SK-N-SH treated with all-trans-retinoic acid at 6 μM for 48 hours (cell line): Measurements from ENCODE around the gene PAXIP1.

ENCODE experiments used
- ATAC-seq: fragments of 200-7000 bp; cut with Tn5 transposase; 3 replicates; pipeline ENCODE4 v1.9.1; 2020; ENCODE audit warnings: mild to moderate bottlenecking, moderate library complexity
- BACH2 ChIP-seq: fragments of 250-450 bp; sonication (Bioruptor Pico); IDR thresholded peaks from 2 replicates; pipeline ENCODE4 v1.9.0; 2021; ENCODE audit warnings: mild to moderate bottlenecking, borderline replicate concordance
- CREB5 ChIP-seq: fragments of 250-450 bp; sonication (Bioruptor Pico); IDR thresholded peaks from 2 replicates; pipeline ENCODE4 v1.5.1; 2020; ENCODE audit warnings: low read depth, mild to moderate bottlenecking, moderate library complexity
- CSDC2 ChIP-seq: fragments of 250-450 bp; sonication (Bioruptor Pico); IDR thresholded peaks from 2 replicates; pipeline ENCODE4 v1.5.0; 2020; ENCODE audit warnings: mild to moderate bottlenecking, moderate library complexity
- CSRNP3 ChIP-seq: fragments of 250-450 bp; sonication (Bioruptor Pico); IDR thresholded peaks from 2 replicates; pipeline ENCODE4 v1.5.1; 2021; ENCODE audit warnings: mild to moderate bottlenecking, moderate library complexity
- ESRRG ChIP-seq: fragments of 250-450 bp; sonication (Bioruptor Pico); IDR thresholded peaks from 2 replicates; pipeline ENCODE4 v1.6.1; 2021; ENCODE audit warnings: mild to moderate bottlenecking
- GLIS3 ChIP-seq: fragments of 250-450 bp; sonication (Bioruptor Pico); IDR thresholded peaks from 2 replicates; pipeline ENCODE4 v1.5.0; 2020; ENCODE audit warnings: mild to moderate bottlenecking, moderate library complexity
- ISL1 ChIP-seq: fragments of 250-450 bp; sonication (Bioruptor Pico); IDR thresholded peaks from 2 replicates; pipeline ENCODE4 v2.1.2; 2022; ENCODE audit warnings: mild to moderate bottlenecking, moderate library complexity
- OSR1 ChIP-seq: fragments of 250-450 bp; sonication (Bioruptor Pico); IDR thresholded peaks from 2 replicates; pipeline ENCODE4 v1.8.0; 2022; ENCODE audit warnings: moderate library complexity, mild to moderate bottlenecking, inconsistent platforms
- PATZ1 ChIP-seq: fragments of 250-450 bp; sonication (Bioruptor Pico); IDR thresholded peaks from 2 replicates; pipeline ENCODE4 v1.8.0; 2020; ENCODE audit warnings: mild to moderate bottlenecking, moderate library complexity, borderline replicate concordance
- POU6F1 ChIP-seq: fragments of 250-450 bp; sonication (Bioruptor Pico); IDR thresholded peaks from 2 replicates; pipeline ENCODE4 v1.8.0; 2021; ENCODE audit warnings: low read depth, mild to moderate bottlenecking, moderate library complexity, borderline replicate concordance
- PPARA ChIP-seq: fragments of 250-450 bp; sonication (Bioruptor Pico); IDR thresholded peaks from 2 replicates; pipeline ENCODE4 v1.5.0; 2020; ENCODE audit warnings: mild to moderate bottlenecking, borderline replicate concordance
- SNAI2 ChIP-seq: fragments of 250-450 bp; sonication (Bioruptor Pico); IDR thresholded peaks from 2 replicates; pipeline ENCODE4 v1.5.0; 2020; ENCODE audit warnings: mild to moderate bottlenecking, moderate library complexity
- TCF4 ChIP-seq: fragments of 250-450 bp; sonication (Bioruptor Pico); IDR thresholded peaks from 2 replicates; pipeline ENCODE4 v1.8.0; 2021; ENCODE audit warnings: mild to moderate bottlenecking, moderate library complexity, borderline replicate concordance
- TOX ChIP-seq: fragments of 250-450 bp; sonication (Bioruptor Pico); IDR thresholded peaks from 2 replicates; pipeline ENCODE4 v1.8.0; 2021; ENCODE audit warnings: mild to moderate bottlenecking, moderate library complexity, borderline replicate concordance
- TSHZ2 ChIP-seq: fragments of 250-450 bp; sonication (Bioruptor Pico); IDR thresholded peaks from 2 replicates; pipeline ENCODE4 v1.5.0; 2020; ENCODE audit warnings: mild to moderate bottlenecking, moderate library complexity
- ZC3H10 ChIP-seq: fragments of 250-450 bp; sonication (Bioruptor Pico); IDR thresholded peaks from 2 replicates; pipeline ENCODE4 v1.5.1; 2021; ENCODE audit warnings: mild to moderate bottlenecking, moderate library complexity
- ZFP3 ChIP-seq: fragments of 250-450 bp; sonication (Bioruptor Pico); IDR thresholded peaks from 2 replicates; pipeline ENCODE4 v1.5.0; 2020; ENCODE audit warnings: mild to moderate bottlenecking, moderate library complexity
- ZFP30 ChIP-seq: fragments of 450-650 bp; formaldehyde crosslinking; IDR thresholded peaks from 2 replicates; pipeline ENCODE4 v1.5.0; 2022; ENCODE audit warnings: mild to moderate bottlenecking, moderate library complexity
- ZNF565 ChIP-seq: fragments of 450-650 bp; formaldehyde crosslinking; conservative IDR thresholded peaks from 2 replicates; pipeline ENCODE4 v1.5.0; 2020; ENCODE audit warnings: low read depth, mild to moderate bottlenecking, moderate library complexity
- ZNF70 ChIP-seq: fragments of 450-650 bp; formaldehyde crosslinking; IDR thresholded peaks from 2 replicates; pipeline ENCODE4 v1.5.0; 2020; ENCODE audit warnings: mild to moderate bottlenecking, moderate library complexity
- ZNF8 ChIP-seq: fragments of 450-650 bp; formaldehyde crosslinking; IDR thresholded peaks from 2 replicates; pipeline ENCODE4 v1.5.0; 2020; ENCODE audit warnings: mild to moderate bottlenecking, moderate library complexity

Gene PAXIP1

GRCh38 chr7:154898973-154899855, 103.7 kb downstream of the PAXIP1 start:
- no peak for ATAC-seq
- TF ChIP-seq TCF4 (CRISPR knock-in tag) (no peak), ZNF8 (CRISPR knock-in tag) (no peak), CSRNP3 (CRISPR knock-in tag) (no peak), PPARA (CRISPR knock-in tag) (no peak), ZC3H10 (CRISPR knock-in tag) (no peak), ZFP3 (CRISPR knock-in tag) (no peak), PATZ1 (CRISPR knock-in tag) (no peak), SNAI2 (CRISPR knock-in tag) (no peak), CSDC2 (CRISPR knock-in tag) (no peak), CREB5 (CRISPR knock-in tag) (no peak), GLIS3 (CRISPR knock-in tag) (no peak), TSHZ2 (CRISPR knock-in tag) (no peak), ESRRG (CRISPR knock-in tag) (no peak), POU6F1 (CRISPR knock-in tag) (no peak), BACH2 (CRISPR knock-in tag) (no peak), ZNF70 (no peak)

GRCh38 chr7:154896076-154896475, 106.8 kb downstream of the PAXIP1 start:
- TF ChIP-seq CSRNP3 (CRISPR knock-in tag) = no peak
- no peak for TF ChIP-seq ESRRG (CRISPR knock-in tag)
- no peak for TF ChIP-seq TOX (CRISPR knock-in tag)
- TF ChIP-seq ZFP30 (CRISPR knock-in tag) = no peak
- no peak for TF ChIP-seq ZNF8 (CRISPR knock-in tag)
- TF ChIP-seq GLIS3 (CRISPR knock-in tag) = no peak
- TF ChIP-seq ZFP3 (CRISPR knock-in tag) = no peak
- TF ChIP-seq SNAI2 (CRISPR knock-in tag) = no peak
- no peak for TF ChIP-seq ZNF565 (CRISPR knock-in tag)
- no peak for TF ChIP-seq CSDC2 (CRISPR knock-in tag)
- TF ChIP-seq ZC3H10 (CRISPR knock-in tag) = no peak
- TF ChIP-seq TCF4 (CRISPR knock-in tag) = no peak
- no peak for TF ChIP-seq POU6F1 (CRISPR knock-in tag)
- TF ChIP-seq ZNF70 = no peak
- TF ChIP-seq OSR1 (CRISPR knock-in tag) = no peak
- no peak for TF ChIP-seq ISL1
- no peak for TF ChIP-seq CREB5 (CRISPR knock-in tag)
- no peak for ATAC-seq
